Gastroesophageal sphincter (tissue), 3 donors: ENCODE data around the gene DDX1.

ENCODE experiments used
- CTCF ChIP-seq, 4 experiments: fragments of 200-600 bp in 2 of 4; fragments of 450-650 bp in 2 of 4; sonication (generic) in 1 of 4; IDR thresholded peaks; one replicate each; pipeline ENCODE4 v1.5.1; 2017 to 2019; ENCODE audit warnings: antibody characterized with exemption in 4 of 4, mild to moderate bottlenecking in 2 of 4, moderate library complexity in 2 of 4
- POLR2A ChIP-seq, 2 donors: fragments of 450-650 bp; IDR thresholded peaks; one replicate each; pipeline ENCODE4 v1.6.1; 2017; ENCODE audit warnings: antibody characterized with exemption in 2 of 2, mild to moderate bottlenecking in 2 of 2, moderate library complexity in 1 of 2
- POLR2AphosphoS5 ChIP-seq: sonication (generic); formaldehyde crosslinking; IDR thresholded peaks from one replicate; pipeline ENCODE4 v1.6.1; 2017; ENCODE audit warnings: antibody characterized with exemption

GRCh38 chr2:15595936-15596335, 4.3 kb downstream of the DDX1 start:
- no peak for TF ChIP-seq CTCF (IDR thresholded peaks at IDR 0.05)
- TF ChIP-seq POLR2A (IDR thresholded peaks at IDR 0.05), result no peak
- TF ChIP-seq POLR2AphosphoS5, result no peak
